ENCODE data around the gene ANKFN1.

DNA sequence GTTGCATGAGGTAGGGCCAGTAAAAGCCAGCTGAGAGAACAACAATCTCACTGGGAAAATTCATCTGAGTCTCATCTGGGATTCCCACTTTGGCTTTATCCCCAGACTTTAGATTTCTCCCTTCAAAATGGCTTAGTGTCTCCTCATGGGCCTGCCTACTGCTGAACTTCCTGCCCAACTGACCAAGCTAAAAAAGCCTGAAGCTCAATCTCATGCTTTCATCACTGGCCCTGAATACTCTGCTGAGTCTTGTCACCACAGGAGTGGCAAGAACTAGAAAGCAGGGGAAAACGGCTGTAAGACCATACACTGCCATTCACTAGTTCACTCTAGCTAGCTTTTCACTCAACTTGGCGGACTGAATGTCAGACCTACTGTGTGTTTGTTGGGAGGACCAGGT, 343.9 kb downstream of the ANKFN1 start:
- TF ChIP-seq TAF1 (IDR thresholded peaks at IDR 0.05; ENCODE audit: borderline replicate concordance, low read depth, low read length) (no peak), EGR1 (IDR thresholded peaks at IDR 0.05; ENCODE audit: borderline replicate concordance in 1 of 2, low read depth in 2 of 2, low read length in 2 of 2) (no peak), NR2C1 (IDR thresholded peaks at IDR 0.05) (no peak), EP300 (IDR thresholded peaks at IDR 0.05; ENCODE audit: borderline replicate concordance in 1 of 2, control insufficient read depth in 1 of 2, low read depth in 2 of 2, low read length in 2 of 2) (no peak), DPF2 (IDR thresholded peaks at IDR 0.05) (no peak), SMAD5 (IDR thresholded peaks at IDR 0.05; ENCODE audit: low read depth) (no peak)
